ENCODE results near the gene ARL11.

Gene ARL11

DNA sequence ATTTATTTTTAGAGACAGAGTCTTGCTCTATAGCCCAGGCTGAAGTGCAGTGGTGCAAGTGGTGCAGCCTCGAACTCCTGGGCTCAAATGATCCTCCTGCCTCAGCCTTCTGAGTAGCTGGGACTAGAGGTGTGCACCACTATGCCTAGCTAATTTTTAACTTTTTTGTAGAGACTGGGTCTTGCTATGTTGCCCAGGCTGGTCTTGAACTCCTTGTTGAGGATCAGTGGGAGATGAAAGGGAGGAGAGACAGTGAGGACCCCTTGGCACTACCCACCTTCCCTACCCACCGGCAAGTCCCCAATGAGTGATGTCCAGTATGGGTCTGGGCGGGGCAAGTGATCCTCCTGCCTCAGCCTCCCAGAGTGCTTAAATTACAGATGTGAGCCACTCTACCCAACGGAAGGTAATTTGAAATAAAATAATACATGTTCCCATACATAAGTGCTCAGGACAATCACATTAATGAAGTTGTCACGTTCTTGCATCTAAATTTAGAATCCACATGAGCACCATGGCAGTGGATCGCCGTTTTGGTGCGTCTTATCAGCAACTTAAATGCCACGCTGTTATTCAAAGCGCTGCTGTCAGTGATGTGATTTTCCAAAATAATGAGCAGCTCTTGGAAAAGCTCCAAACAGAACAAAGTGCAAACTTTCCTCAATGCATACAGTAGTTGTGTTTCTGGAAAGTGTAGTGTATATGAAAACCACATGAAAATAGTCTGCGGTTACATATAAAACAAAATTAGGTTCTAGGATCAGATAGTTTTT is 5.9 kb upstream of the ARL11 start:
- Histone ChIP-seq H3K79me2 (ENCODE audit: insufficient read depth, low read depth) (no peaks in the 10 kb centered on the region), H3K4me2 (no peak overlapping the region)
- TF ChIP-seq CTCF (conservative IDR thresholded peaks at IDR 0.05; ENCODE audit: low read depth, low read length) = no peak

GRCh38 chr13:49624229-49624628 is 4.1 kb upstream of the ARL11 start:
- Histone ChIP-seq H3K4me1 (ENCODE audit: low read depth, poor library complexity, severe bottlenecking) (no peaks in the 10 kb centered on the region), H3K9ac (no peak overlapping the region), H3K79me2 (ENCODE audit: insufficient read depth, low read depth) (no peaks in the 10 kb centered on the region), H3K27me3 (ENCODE audit: insufficient read depth, low read depth) (no peaks in the 10 kb centered on the region), H2AFZ (ENCODE audit: low read depth) (no peak overlapping the region), H3K4me3 (IDR thresholded peaks at IDR 0.05; ENCODE audit: insufficient read depth, low read depth, low read length) (no peak overlapping the region), H3K27ac (no peak overlapping the region), H3K4me2 (no peak overlapping the region), H4K20me1 (ENCODE audit: insufficient read depth) (no peaks in the 10 kb centered on the region), H3K36me3 (ENCODE audit: insufficient read depth) (no peaks in the 10 kb centered on the region)
- TF ChIP-seq CTCF (conservative IDR thresholded peaks at IDR 0.05; ENCODE audit: low read depth, low read length) = no peak

More for the DNA sequence above, 5.9 kb upstream of the ARL11 start:
- Histone ChIP-seq H2AFZ (ENCODE audit: low read depth) (no peak overlapping the region), H3K36me3 (ENCODE audit: insufficient read depth) (no peaks in the 10 kb centered on the region), H3K27me3 (ENCODE audit: insufficient read depth, low read depth) (no peaks in the 10 kb centered on the region), H3K4me3 (IDR thresholded peaks at IDR 0.05; ENCODE audit: insufficient read depth, low read depth, low read length) (no peak overlapping the region), H3K9ac (no peak overlapping the region), H3K27ac (no peak overlapping the region), H4K20me1 (ENCODE audit: insufficient read depth) (no peaks in the 10 kb centered on the region), H3K4me1 (ENCODE audit: low read depth, poor library complexity, severe bottlenecking) (no peaks in the 10 kb centered on the region)

DNA sequence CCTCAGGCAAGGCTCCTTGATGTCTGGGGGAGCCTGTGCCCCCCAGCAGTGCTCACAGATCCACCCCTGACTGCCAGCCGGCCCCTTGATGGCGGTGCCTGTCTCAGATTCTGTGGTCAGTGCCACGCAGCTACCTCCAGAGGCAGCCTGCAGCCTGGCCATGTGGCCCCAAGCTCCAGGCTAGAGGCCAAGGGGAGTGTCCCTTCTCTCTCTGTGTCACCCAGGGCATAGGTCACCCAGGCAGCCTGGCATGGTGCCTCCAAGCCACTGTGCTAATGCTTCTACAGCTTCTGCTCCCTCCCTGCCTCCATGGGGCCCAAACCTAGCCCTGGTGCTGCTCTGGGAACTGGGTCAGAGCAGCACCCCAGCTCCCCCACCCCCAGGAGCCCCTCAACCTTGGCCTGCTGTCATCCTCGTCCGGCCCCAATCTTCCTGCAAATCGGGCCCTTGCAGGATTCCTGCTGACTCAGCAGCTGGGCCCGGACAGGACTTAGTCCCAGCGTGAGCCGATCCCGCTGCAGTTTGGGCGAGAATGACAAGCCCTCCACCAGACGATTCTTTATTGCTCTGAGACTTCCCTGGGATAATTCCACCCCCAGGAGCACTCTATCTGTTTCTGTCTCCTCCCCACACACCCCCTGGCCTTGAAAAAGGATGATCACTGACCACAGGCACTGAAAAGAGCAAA is 2.8 kb upstream of the ARL11 start:
- Histone ChIP-seq H3K9ac (no peak overlapping the region), H3K36me3 (ENCODE audit: insufficient read depth) (no peaks in the 10 kb centered on the region), H3K27me3 (ENCODE audit: insufficient read depth, low read depth) (no peaks in the 10 kb centered on the region), H3K79me2 (ENCODE audit: insufficient read depth, low read depth) (no peaks in the 10 kb centered on the region), H4K20me1 (ENCODE audit: insufficient read depth) (no peaks in the 10 kb centered on the region), H3K4me2 (no peak overlapping the region), H3K4me1 (ENCODE audit: low read depth, poor library complexity, severe bottlenecking) (no peaks in the 10 kb centered on the region), H3K27ac (no peak overlapping the region), H2AFZ (ENCODE audit: low read depth) (no peak overlapping the region), H3K4me3 (IDR thresholded peaks at IDR 0.05; ENCODE audit: insufficient read depth, low read depth, low read length) (no peak overlapping the region)
- TF ChIP-seq CTCF (conservative IDR thresholded peaks at IDR 0.05; ENCODE audit: low read depth, low read length) = no peak

DNA sequence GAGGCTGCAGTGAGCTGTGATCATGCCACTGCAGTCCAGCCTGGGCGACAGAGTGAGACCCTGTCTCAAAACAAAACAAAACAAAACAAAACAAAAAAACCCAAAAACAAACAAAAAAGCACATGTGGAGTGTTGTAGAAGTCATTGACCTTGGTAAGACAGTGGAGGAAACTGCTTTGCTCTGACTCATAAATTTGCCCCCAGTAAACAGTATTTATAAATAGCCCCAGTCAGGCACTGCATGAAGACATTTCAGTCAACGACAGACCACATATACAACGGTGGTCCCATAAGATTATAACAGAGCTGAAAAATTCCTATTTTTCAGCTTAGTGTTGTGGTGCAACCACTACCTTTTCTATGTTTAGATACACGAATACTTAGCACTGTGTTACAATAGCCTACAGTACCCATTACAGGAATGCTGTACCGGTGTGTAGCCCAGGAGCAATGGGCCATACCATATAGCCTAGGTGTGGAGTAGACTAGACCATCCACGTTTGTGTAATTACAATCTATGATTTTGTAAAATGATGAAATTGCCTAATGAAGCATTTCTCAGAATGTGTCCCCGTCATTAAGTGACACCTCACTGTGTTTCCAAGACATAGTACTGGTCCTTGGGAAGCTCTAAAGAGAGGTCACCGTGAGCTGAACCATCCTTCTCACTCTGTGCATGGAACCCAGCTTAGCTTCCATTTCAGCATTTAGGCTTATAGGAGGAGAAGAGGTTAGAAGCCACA is 1.1 kb downstream of the ARL11 start:
- Histone ChIP-seq H3K9ac (no peak overlapping the region), H3K4me3 (IDR thresholded peaks at IDR 0.05; ENCODE audit: insufficient read depth, low read depth, low read length) (no peak overlapping the region), H3K79me2 (ENCODE audit: insufficient read depth, low read depth) (no peaks in the 10 kb centered on the region), H4K20me1 (ENCODE audit: insufficient read depth) (no peaks in the 10 kb centered on the region), H3K27ac (no peak overlapping the region), H3K27me3 (ENCODE audit: insufficient read depth, low read depth) (no peaks in the 10 kb centered on the region), H3K4me1 (ENCODE audit: low read depth, poor library complexity, severe bottlenecking) (no peaks in the 10 kb centered on the region), H2AFZ (ENCODE audit: low read depth) (no peak overlapping the region), H3K36me3 (ENCODE audit: insufficient read depth) (no peaks in the 10 kb centered on the region), H3K4me2 (no peak overlapping the region)
- no peak for TF ChIP-seq CTCF (conservative IDR thresholded peaks at IDR 0.05; ENCODE audit: low read depth, low read length)
